GM12878 (cell line): ENCODE results near the gene PIM2. TPM values are rescaled to one million over a fixed set of nuclear protein-coding genes. Genes with fewer than 3 reads are reported as not detected.

ENCODE experiments used
- CREB1 ChIP-seq: IDR thresholded peaks from 2 replicates; pipeline ENCODE4 v1.6.1; 2012; ENCODE audit warnings: low read depth, mild to moderate bottlenecking, inconsistent platforms
- HDAC2 ChIP-seq: fragments of 200-600 bp; sonication (generic); IDR thresholded peaks from 2 replicates; pipeline ENCODE4 v1.6.1; 2017
- HSF1 ChIP-seq: fragments of 150-350 bp; IDR thresholded peaks from 2 replicates; pipeline ENCODE4 v1.6.1; 2014; ENCODE audit warnings: mild to moderate bottlenecking, low read depth, low read length
- MLLT1 ChIP-seq: fragments of 450-650 bp; IDR thresholded peaks from 2 replicates; pipeline ENCODE4 v1.6.1; 2016; ENCODE audit warnings: mild to moderate bottlenecking
- NFYB ChIP-seq: IDR thresholded peaks from 2 replicates; pipeline ENCODE4 v1.6.1; 2011; ENCODE audit warnings: low read depth, mild to moderate bottlenecking, low read length, improper control_type of control experiment, moderate library complexity; ENCODE audit not compliant: insufficient read depth
- NKRF ChIP-seq: fragments of 450-650 bp; conservative IDR thresholded peaks from 2 replicates; pipeline ENCODE4 v1.6.1; 2017; ENCODE audit warnings: mild to moderate bottlenecking, moderate library complexity
- PBX3 ChIP-seq: IDR thresholded peaks from 2 replicates; pipeline ENCODE4 v1.6.1; 2011; ENCODE audit warnings: mild to moderate bottlenecking, low read depth, low read length, moderate library complexity; ENCODE audit not compliant: insufficient replicate concordance
- REST ChIP-seq: IDR thresholded peaks from 2 replicates; pipeline ENCODE4 v1.6.1; 2012; ENCODE audit warnings: mild to moderate bottlenecking, low read depth, low read length
- SMARCA5 ChIP-seq: fragments of 450-650 bp; IDR thresholded peaks from 2 replicates; pipeline ENCODE4 v1.6.1; 2017; ENCODE audit warnings: mild to moderate bottlenecking
- USF2 ChIP-seq: IDR thresholded peaks from 2 replicates; pipeline ENCODE4 v1.6.1; 2011; ENCODE audit warnings: low read depth, low read length, improper control_type of control experiment, borderline replicate concordance
- ZBTB4 ChIP-seq: fragments of 450-650 bp; formaldehyde crosslinking; IDR thresholded peaks from 2 replicates; pipeline ENCODE4 v1.4.0; 2022; ENCODE audit warnings: mild to moderate bottlenecking, moderate library complexity
- ZNF24 ChIP-seq: fragments of 450-650 bp; IDR thresholded peaks from 2 replicates; pipeline ENCODE4 v1.6.1; 2017; ENCODE audit warnings: antibody characterized with exemption, mild to moderate bottlenecking
- ZNF384 ChIP-seq: IDR thresholded peaks from 2 replicates; pipeline ENCODE4 v1.6.1; 2012; ENCODE audit warnings: low read depth, mild to moderate bottlenecking, low read length, improper control_type of control experiment, borderline replicate concordance
- polyA plus RNA-seq, 11 experiments: library from polyadenylated mRNA; depleted of rRNA in 4 of 11; unstranded in 6 of 11; stranded (reverse) in 5 of 11; fragments of >200 nt; fragmentation: Nextera tagmentation in 4 of 11; fragmentation: Illumina TruSeq in 1 of 11; extraction: Ambion mirVana in 4 of 11; extraction: Trizol in 1 of 11; gene quantifications; 1 replicate in 1 of 11; 2 replicates in 10 of 11; pipeline versions ENCODE4 v1.2.1 to v1.2.3, GENCODE V29; 2011 to 2016; ENCODE audit warnings: inconsistent platforms in 2 of 11, missing spikeins in 2 of 11, low read depth in 1 of 11
- total RNA-seq, 4 experiments: library from RNA; depleted of rRNA in 3 of 4; stranded (reverse); fragments of >200 nt in 3 of 4; fragmentation: Illumina TruSeq in 1 of 4; extraction: Trizol in 1 of 4; gene quantifications; 2 replicates each; pipeline versions ENCODE4 v1.2.1 to v1.2.3, GENCODE V29; 2013 to 2021

PIM2 gene
- total and polyA plus RNA-seq, 10 of the 15 experiments (the other 5 are each of a cell fraction or from before 2014, with no cell fraction given) = 19.2 to 96.8 (median 32.3) TPM

GRCh38 chrX:48917139-48918001 lies 1.5 kb downstream of the PIM2 start (continued):
- TF ChIP-seq HSF1 (no peak), ZNF384 (no peak), REST (no peak), PBX3 (peak; percentile 37), NFYB (no peak), HDAC2 (no peak), SMARCA5 (no peak), ZNF24 (no peak), NKRF (no peak; the same call in none of the 2 replicates), ZBTB4 (no peak), MLLT1 (peak; percentile 92), CREB1 (peak; percentile 45; the same call in 1 of the 2 replicates), USF2 (no peak)
